Mucosa of descending colon (tissue), 3 donors: ENCODE data around the gene RUNDC3A. TPM values are rescaled to one million over a fixed set of nuclear protein-coding genes. Genes with fewer than 3 reads are reported as not detected.
"Not testable (repeated sequence)": the region's sequence is repeated elsewhere in the genome, so short reads cannot be mapped to it uniquely, and the experiment has no call there.

Experiments used
- ATAC-seq: fragments of 200-7000 bp; cut with Tn5 transposase; one replicate; pipeline ENCODE4 v1.9.1; 2020; ENCODE audit warnings: mild to moderate bottlenecking, moderate library complexity
- DNase-seq, 3 donors: peaks; one replicate each; pipeline ENCODE4 v3.0.0-alpha.2; 2020
- H3K36me3 ChIP-seq: fragments of 200-600 bp; one replicate; pipeline ENCODE4 v1.8.0; 2021; ENCODE audit warnings: low read depth, mild to moderate bottlenecking
- H3K4me1 ChIP-seq: fragments of 200-600 bp; one replicate; pipeline ENCODE4 v1.8.0; 2021; ENCODE audit warnings: low read depth, mild to moderate bottlenecking
- H3K4me3 ChIP-seq: fragments of 200-600 bp; one replicate; pipeline ENCODE4 v1.8.0; 2021; ENCODE audit warnings: mild to moderate bottlenecking
- H3K9me3 ChIP-seq: fragments of 200-600 bp; one replicate; pipeline ENCODE4 v1.8.0; 2021; ENCODE audit warnings: mild to moderate bottlenecking
- CTCF ChIP-seq: fragments of 200-600 bp; IDR thresholded peaks from one replicate; pipeline ENCODE4 v1.8.0; 2022; ENCODE audit warnings: antibody characterized with exemption, mild to moderate bottlenecking
- intact Hi-C, 2 donors: fragments of 100-400 bp; cut with DNase I in 1 of 2; cut with micrococcal nuclease in 1 of 2; formaldehyde crosslinking; loops; one replicate each; pipeline versions ENCODE4 v1.11.0 to v1.11.1; 2022; cut with DNase I, micrococcal nuclease
- total RNA-seq, 3 donors: library from RNA; stranded (reverse); fragmentation: NEBNext Ultra II Directional in 2 of 3; extraction: Animal tissue kit (Norgen Biotek cat#: 25700) in 2 of 3; gene quantifications; one replicate each; pipeline versions ENCODE4 v1.2.1 to v1.2.4, GENCODE V29; 2021 to 2023
- donor health status: DM: no; HTN: no; CAD: no; lungs with moderate emphysema.
- donor health status: DM: no; HTN: no; CAD: no.
- donor health status: DM: no; HTN: yes; CAD: no.

RUNDC3A gene
- total RNA-seq, 3 donors from 2014 or later = 0.34 to 3.7 (median 1.4) TPM

- Histone ChIP-seq H3K9me3 (no peaks in the 10 kb centered on the region), H3K36me3 (no peaks in the 10 kb centered on the region), H3K4me3 (no peak overlapping the region), H3K4me1 (peaks cover 7% of the 10 kb centered on the region)
- no peak for TF ChIP-seq CTCF
- DNase-seq (no peak), ATAC-seq (no peak)
- intact Hi-C loops = no loop called here
Measured at GRCh38 chr17:44361292-44362260, 53.2 kb downstream of the RUNDC3A start.

GRCh38 chr17:44362459-44362948 lies 54.1 kb downstream of the RUNDC3A start:
- Histone ChIP-seq H3K9me3 (no peaks in the 10 kb centered on the region), H3K4me1 (peaks cover 7% of the 10 kb centered on the region), H3K36me3 (no peaks in the 10 kb centered on the region), H3K4me3 (no peak overlapping the region)
- intact Hi-C loops = no loop called here
- ATAC-seq = no peak
- no peak for DNase-seq
- TF ChIP-seq CTCF = no peak

GRCh38 chr17:44362949-44363612 lies 54.7 kb downstream of the RUNDC3A start:
- no peaks in the 10 kb centered on the region for H3K36me3 ChIP-seq
- no peak for TF ChIP-seq CTCF
- H3K4me1 ChIP-seq = peaks cover 7% of the 10 kb centered on the region
- DNase-seq = no peak
- ATAC-seq = peak; percentile 41
- H3K4me3 ChIP-seq = no peak overlapping the region
- H3K9me3 ChIP-seq = no peaks in the 10 kb centered on the region
- intact Hi-C loops = no loop called here

- intact Hi-C loops = no loop called here
Measured at GRCh38 chr17:44363613-44364159, 55.3 kb downstream of the RUNDC3A start, which contains the start of gene FAM171A2. FAM171A2 (minus strand) TSS chr17:44363853; CDS start chr17:44363714, 139 bp downstream.

GRCh38 chr17:44365051-44365450 lies 56.6 kb downstream of the RUNDC3A start:
- H3K4me3 ChIP-seq, ATAC-seq, H3K9me3 ChIP-seq, intact Hi-C loops, H3K36me3 ChIP-seq, H3K4me1 ChIP-seq, DNase-seq: not testable (repeated sequence)

More at GRCh38 chr17:44363613-44364159, 55.3 kb downstream of the RUNDC3A start, which contains the start of gene FAM171A2:
- H3K4me3 ChIP-seq = no peak within 1 kb of the TSS
- H3K4me1 ChIP-seq = peaks cover 7% of the 10 kb centered on the region
- ATAC-seq (peak; percentile 94), DNase-seq (peak in 2 of 3 donors; percentile 55 to 74)
- H3K36me3 ChIP-seq = no peaks in the 10 kb centered on the region
- no peaks in the 10 kb centered on the region for H3K9me3 ChIP-seq
- TF ChIP-seq CTCF = peak; percentile 90
